H1 (cell line): ENCODE results near the gene ENPEP. TPM values are rescaled to one million over a fixed set of nuclear protein-coding genes. Genes with fewer than 3 reads are reported as not detected.

Source experiments
- CHD7 ChIP-seq: fragments of 300-600 bp; sonication (generic); IDR thresholded peaks from 2 replicates; pipeline ENCODE4 v1.7.1; 2012; ENCODE audit warnings: low read length, moderate library complexity, mild to moderate bottlenecking, inconsistent platforms; ENCODE audit not compliant: insufficient replicate concordance
- CTCF ChIP-seq, 3 experiments: IDR thresholded peaks; 1 replicate in 2 of 3; 2 replicates in 1 of 3; pipeline versions ENCODE4 v1.5.1 to v1.6.1; 2011; ENCODE audit warnings: low read length in 3 of 3, mild to moderate bottlenecking in 3 of 3, inconsistent platforms in 2 of 3, low read depth in 1 of 3, moderate library complexity in 1 of 3; ENCODE audit not compliant: insufficient read depth in 1 of 3; ENCODE audit errors: control extremely low read depth in 1 of 3
- GABPA ChIP-seq: IDR thresholded peaks from 2 replicates; pipeline ENCODE4 v1.6.1; 2011; ENCODE audit warnings: mild to moderate bottlenecking, low read length, moderate library complexity, borderline replicate concordance; ENCODE audit not compliant: insufficient read depth
- HDAC6 ChIP-seq: IDR thresholded peaks from one replicate; pipeline ENCODE4 v1.7.1; 2012; ENCODE audit warnings: low read depth, mild to moderate bottlenecking, inconsistent platforms, low read length, moderate library complexity
- SIN3A ChIP-seq, 2 experiments: IDR thresholded peaks in 1 of 2; conservative IDR thresholded peaks in 1 of 2; 2 replicates each; pipeline ENCODE4 v1.6.1; 2011 to 2012; ENCODE audit warnings: low read length in 2 of 2, improper control_type of control experiment in 1 of 2, low read depth in 1 of 2, mild to moderate bottlenecking in 1 of 2
- TBP ChIP-seq: IDR thresholded peaks from 2 replicates; pipeline ENCODE4 v1.6.1; 2011; ENCODE audit warnings: low read depth, low read length, improper control_type of control experiment
- polyA plus RNA-seq, 7 experiments: library from polyadenylated mRNA; depleted of rRNA in 3 of 7; stranded (reverse) in 5 of 7; unstranded in 2 of 7; fragments of >200 nt in 5 of 7; fragments of 200-250 nt in 2 of 7; gene quantifications; 1 replicate in 5 of 7; 2 replicates in 1 of 7; 4 replicates in 1 of 7; pipeline versions ENCODE4 v1.2.1 to v1.2.3, GENCODE V29; 2011 to 2013; ENCODE audit warnings: missing spikeins in 2 of 7, mixed read lengths in 2 of 7
- total RNA-seq: library from RNA; stranded (reverse); fragmentation: NEBNext Ultra II Directional; extraction: Animal tissue kit (Norgen Biotek cat#: 25700); gene quantifications from 2 replicates; pipeline ENCODE4 v1.2.1, GENCODE V29; 2021

ENPEP gene
- total and polyA plus RNA-seq, 2 of the 8 experiments (the other 6 are each of a cell fraction or from before 2014, with no cell fraction given): 0.09 to 0.61 TPM

GRCh38 chr4:110613745-110614144, 137.8 kb downstream of the ENPEP start (continued):
- TF ChIP-seq SIN3A (conservative IDR thresholded peaks at IDR 0.05 in 1 of 2, IDR thresholded peaks at IDR 0.05 in 1 of 2; ENCODE audit: low read depth in 1 of 2, low read length in 2 of 2) (no peak), GABPA (no peak), HDAC6 (no peak), TBP (no peak), CTCF (IDR thresholded peaks at IDR 0.05; ENCODE audit: control extremely low read depth in 1 of 3, insufficient read depth in 1 of 3, low read depth in 1 of 3, low read length in 3 of 3) (no peak), CHD7 (no peak)
